Liver (tissue), 3 donors: Measurements from ENCODE around the gene TUBG2.

Experiments used
- EGR1 ChIP-seq, 2 donors: IDR thresholded peaks; 2 replicates each; pipeline ENCODE4 v1.6.1; 2016 to 2018; ENCODE audit warnings: antibody characterized with exemption in 2 of 2, low read depth in 2 of 2
- GABPA ChIP-seq, 2 donors: IDR thresholded peaks in 1 of 2; conservative IDR thresholded peaks in 1 of 2; 2 replicates each; pipeline ENCODE4 v1.6.1; 2016; ENCODE audit warnings: antibody characterized with exemption in 2 of 2, mild to moderate bottlenecking in 1 of 2, moderate library complexity in 1 of 2
- JUND ChIP-seq, 2 donors: IDR thresholded peaks; 2 replicates each; pipeline ENCODE4 v1.6.1; 2016; ENCODE audit warnings: antibody characterized with exemption in 2 of 2
- MAX ChIP-seq: IDR thresholded peaks from 2 replicates; pipeline ENCODE4 v1.6.1; 2016; ENCODE audit warnings: antibody characterized with exemption
- RAD21 ChIP-seq, 2 donors: IDR thresholded peaks; 2 replicates each; pipeline ENCODE4 v1.6.1; 2016; ENCODE audit warnings: antibody characterized with exemption in 2 of 2, mild to moderate bottlenecking in 2 of 2
- SP1 ChIP-seq: IDR thresholded peaks from 2 replicates; pipeline ENCODE4 v1.6.1; 2018; ENCODE audit warnings: antibody characterized with exemption, mild to moderate bottlenecking
- TAF1 ChIP-seq: conservative IDR thresholded peaks from 2 replicates; pipeline ENCODE4 v1.6.1; 2016; ENCODE audit warnings: antibody characterized with exemption, mild to moderate bottlenecking
- YY1 ChIP-seq: IDR thresholded peaks from 2 replicates; pipeline ENCODE4 v1.6.1; 2016; ENCODE audit warnings: antibody characterized with exemption, mild to moderate bottlenecking
- TF ChIP-seq, protein P1 (sequence below): fragments of 150-350 bp; IDR thresholded peaks from 2 replicates; pipeline ENCODE4 v1.5.1; 2017; ENCODE audit warnings: improper control_type of control experiment, low read depth, low read length; ENCODE audit not compliant: missing input control
- TF ChIP-seq, protein P2 (sequence below): IDR thresholded peaks from 2 replicates; pipeline ENCODE4 v1.6.1; 2016; ENCODE audit warnings: antibody characterized with exemption, mild to moderate bottlenecking
- donor health status: healthy.
- donor health status: healthy.

- no peak for TF ChIP-seq RAD21 (IDR thresholded peaks at IDR 0.05)
- TF ChIP-seq, protein P1, sequence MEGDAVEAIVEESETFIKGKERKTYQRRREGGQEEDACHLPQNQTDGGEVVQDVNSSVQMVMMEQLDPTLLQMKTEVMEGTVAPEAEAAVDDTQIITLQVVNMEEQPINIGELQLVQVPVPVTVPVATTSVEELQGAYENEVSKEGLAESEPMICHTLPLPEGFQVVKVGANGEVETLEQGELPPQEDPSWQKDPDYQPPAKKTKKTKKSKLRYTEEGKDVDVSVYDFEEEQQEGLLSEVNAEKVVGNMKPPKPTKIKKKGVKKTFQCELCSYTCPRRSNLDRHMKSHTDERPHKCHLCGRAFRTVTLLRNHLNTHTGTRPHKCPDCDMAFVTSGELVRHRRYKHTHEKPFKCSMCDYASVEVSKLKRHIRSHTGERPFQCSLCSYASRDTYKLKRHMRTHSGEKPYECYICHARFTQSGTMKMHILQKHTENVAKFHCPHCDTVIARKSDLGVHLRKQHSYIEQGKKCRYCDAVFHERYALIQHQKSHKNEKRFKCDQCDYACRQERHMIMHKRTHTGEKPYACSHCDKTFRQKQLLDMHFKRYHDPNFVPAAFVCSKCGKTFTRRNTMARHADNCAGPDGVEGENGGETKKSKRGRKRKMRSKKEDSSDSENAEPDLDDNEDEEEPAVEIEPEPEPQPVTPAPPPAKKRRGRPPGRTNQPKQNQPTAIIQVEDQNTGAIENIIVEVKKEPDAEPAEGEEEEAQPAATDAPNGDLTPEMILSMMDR = no peak
- no peak for TF ChIP-seq TAF1
- no peak for TF ChIP-seq GABPA (IDR thresholded peaks at IDR 0.05 in 1 of 2, conservative IDR thresholded peaks at IDR 0.05 in 1 of 2)
- no peak for TF ChIP-seq EGR1 (IDR thresholded peaks at IDR 0.05; ENCODE audit: low read depth in 2 of 2)
- no peak for TF ChIP-seq YY1
- TF ChIP-seq SP1 = no peak
- TF ChIP-seq, protein P2, sequence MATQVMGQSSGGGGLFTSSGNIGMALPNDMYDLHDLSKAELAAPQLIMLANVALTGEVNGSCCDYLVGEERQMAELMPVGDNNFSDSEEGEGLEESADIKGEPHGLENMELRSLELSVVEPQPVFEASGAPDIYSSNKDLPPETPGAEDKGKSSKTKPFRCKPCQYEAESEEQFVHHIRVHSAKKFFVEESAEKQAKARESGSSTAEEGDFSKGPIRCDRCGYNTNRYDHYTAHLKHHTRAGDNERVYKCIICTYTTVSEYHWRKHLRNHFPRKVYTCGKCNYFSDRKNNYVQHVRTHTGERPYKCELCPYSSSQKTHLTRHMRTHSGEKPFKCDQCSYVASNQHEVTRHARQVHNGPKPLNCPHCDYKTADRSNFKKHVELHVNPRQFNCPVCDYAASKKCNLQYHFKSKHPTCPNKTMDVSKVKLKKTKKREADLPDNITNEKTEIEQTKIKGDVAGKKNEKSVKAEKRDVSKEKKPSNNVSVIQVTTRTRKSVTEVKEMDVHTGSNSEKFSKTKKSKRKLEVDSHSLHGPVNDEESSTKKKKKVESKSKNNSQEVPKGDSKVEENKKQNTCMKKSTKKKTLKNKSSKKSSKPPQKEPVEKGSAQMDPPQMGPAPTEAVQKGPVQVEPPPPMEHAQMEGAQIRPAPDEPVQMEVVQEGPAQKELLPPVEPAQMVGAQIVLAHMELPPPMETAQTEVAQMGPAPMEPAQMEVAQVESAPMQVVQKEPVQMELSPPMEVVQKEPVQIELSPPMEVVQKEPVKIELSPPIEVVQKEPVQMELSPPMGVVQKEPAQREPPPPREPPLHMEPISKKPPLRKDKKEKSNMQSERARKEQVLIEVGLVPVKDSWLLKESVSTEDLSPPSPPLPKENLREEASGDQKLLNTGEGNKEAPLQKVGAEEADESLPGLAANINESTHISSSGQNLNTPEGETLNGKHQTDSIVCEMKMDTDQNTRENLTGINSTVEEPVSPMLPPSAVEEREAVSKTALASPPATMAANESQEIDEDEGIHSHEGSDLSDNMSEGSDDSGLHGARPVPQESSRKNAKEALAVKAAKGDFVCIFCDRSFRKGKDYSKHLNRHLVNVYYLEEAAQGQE = no peak
- no peak for TF ChIP-seq MAX
- TF ChIP-seq JUND (IDR thresholded peaks at IDR 0.05) = no peak
Observed at GRCh38 chr17:42642336-42642735, 16.7 kb upstream of the TUBG2 start.
